HepG2 (cell line): ENCODE measurements around the gene GRIK3.

Experiments
- CTCF ChIP-seq: sonication (generic); formaldehyde crosslinking; IDR thresholded peaks from 2 replicates; pipeline ENCODE4 v1.5.0; 2020; ENCODE audit warnings: mild to moderate bottlenecking, missing genetic modification reagents, moderate library complexity
- GMEB2 ChIP-seq: IDR thresholded peaks from 2 replicates; pipeline ENCODE4 v1.6.1; 2016; ENCODE audit warnings: missing biosample characterization, missing genetic modification reagents, low read depth
- MTA3 ChIP-seq: sonication (generic); formaldehyde crosslinking; IDR thresholded peaks from 2 replicates; pipeline ENCODE4 v1.4.0; 2020; ENCODE audit warnings: missing genetic modification reagents
- SNAI1 ChIP-seq: sonication (generic); formaldehyde crosslinking; IDR thresholded peaks from 2 replicates; pipeline ENCODE4 v1.5.0; 2020; ENCODE audit warnings: mild to moderate bottlenecking, missing genetic modification reagents, borderline replicate concordance
- SP1 ChIP-seq, 2 experiments: fragments of 450-650 bp in 1 of 2; sonication (generic) in 1 of 2; formaldehyde crosslinking in 1 of 2; IDR thresholded peaks; 2 replicates each; pipeline versions ENCODE4 v1.4.0 to v1.6.1; 2016 to 2020; ENCODE audit warnings: missing genetic modification reagents in 1 of 2
- ZFY ChIP-seq: sonication (generic); formaldehyde crosslinking; IDR thresholded peaks from 2 replicates; pipeline ENCODE4 v1.4.0; 2020; ENCODE audit warnings: missing genetic modification reagents
- ZNF274 ChIP-seq: sonication (generic); formaldehyde crosslinking; IDR thresholded peaks from 2 replicates; pipeline ENCODE4 v1.5.1; 2020; ENCODE audit warnings: mild to moderate bottlenecking, missing genetic modification reagents
- ZNF766 ChIP-seq: sonication (generic); formaldehyde crosslinking; IDR thresholded peaks from 2 replicates; pipeline ENCODE4 v1.5.0; 2020; ENCODE audit warnings: missing genetic modification reagents, borderline replicate concordance
- TF ChIP-seq, protein P1 (sequence below): sonication (generic); formaldehyde crosslinking; IDR thresholded peaks from 2 replicates; pipeline ENCODE4 v1.8.1; 2023; ENCODE audit warnings: mild to moderate bottlenecking, missing genetic modification reagents

- no peak for TF ChIP-seq CTCF (CRISPR knock-in tag)
- TF ChIP-seq, protein P1, sequence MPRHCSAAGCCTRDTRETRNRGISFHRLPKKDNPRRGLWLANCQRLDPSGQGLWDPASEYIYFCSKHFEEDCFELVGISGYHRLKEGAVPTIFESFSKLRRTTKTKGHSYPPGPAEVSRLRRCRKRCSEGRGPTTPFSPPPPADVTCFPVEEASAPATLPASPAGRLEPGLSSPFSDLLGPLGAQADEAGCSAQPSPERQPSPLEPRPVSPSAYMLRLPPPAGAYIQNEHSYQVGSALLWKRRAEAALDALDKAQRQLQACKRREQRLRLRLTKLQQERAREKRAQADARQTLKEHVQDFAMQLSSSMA: no peak
- TF ChIP-seq ZNF274 (CRISPR knock-in tag): no peak
- no peak for TF ChIP-seq ZNF766
- no peak for TF ChIP-seq SP1 (IDR thresholded peaks at IDR 0.05)
- no peak for TF ChIP-seq SP1 (CRISPR knock-in tag; IDR thresholded peaks at IDR 0.05)
- no peak for TF ChIP-seq ZFY (CRISPR knock-in tag)
- no peak for TF ChIP-seq GMEB2
- TF ChIP-seq MTA3 (CRISPR knock-in tag): no peak
- no peak for TF ChIP-seq SNAI1
These were observed 166.7 kb downstream of the GRIK3 start for GRCh38 chr1:36867575-36867974.
